NT2/D1 (cell line): Measurements from ENCODE around the gene GALR1.
"Not testable (repeated sequence)": the region's sequence is repeated elsewhere in the genome, so short reads cannot be mapped to it uniquely, and the experiment has no call there.

Experiments
- SUZ12 ChIP-seq: IDR thresholded peaks from 2 replicates; pipeline ENCODE4 v1.6.1; 2011; ENCODE audit not compliant: insufficient read length, insufficient read depth; ENCODE audit errors: extremely low read depth
- YY1 ChIP-seq: IDR thresholded peaks from 2 replicates; pipeline ENCODE4 v1.6.1; 2011; ENCODE audit not compliant: insufficient read length, insufficient read depth
- ZNF274 ChIP-seq: IDR thresholded peaks from 2 replicates; pipeline ENCODE4 v1.6.1; 2011; ENCODE audit warnings: mild to moderate bottlenecking, low read depth, low read length

GRCh38 chr18:77290841-77291240 lies 41.2 kb downstream of the GALR1 start:
- TF ChIP-seq ZNF274, YY1, SUZ12: not testable (repeated sequence)
